NCI-H1417 treated with DMSO at 0.1 percent for 48 hours (cell line): Measurements from ENCODE around the gene PLD6.
"Not testable (repeated sequence)": the region's sequence is repeated elsewhere in the genome, so short reads cannot be mapped to it uniquely, and the experiment has no call there.

Experiments used
- DNase-seq: peaks from one replicate; lab custom pipeline; 2025; lab: John Stamatoyannopoulos, UW

The PLD6 gene

DNA sequence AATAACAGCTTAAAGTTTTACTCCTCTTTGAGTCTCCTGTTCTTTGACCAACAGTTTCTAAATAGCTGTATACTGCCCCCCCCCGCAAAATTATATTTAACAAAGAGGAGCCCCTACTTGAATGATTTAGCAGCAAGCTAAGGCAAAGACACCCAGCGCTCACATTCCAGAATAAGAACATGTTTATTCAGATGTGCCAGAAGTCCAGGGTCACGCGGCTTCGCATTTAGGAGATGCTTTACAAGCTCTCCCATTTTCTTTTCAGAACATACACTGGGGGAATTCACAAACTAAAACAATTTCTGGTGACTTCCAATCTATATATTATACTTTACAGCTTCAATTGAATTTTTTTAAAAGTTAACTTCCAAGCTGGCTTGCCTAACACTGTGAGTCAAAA, 5.3 kb downstream of the PLD6 start:
- DNase-seq, result no peak

DNA sequence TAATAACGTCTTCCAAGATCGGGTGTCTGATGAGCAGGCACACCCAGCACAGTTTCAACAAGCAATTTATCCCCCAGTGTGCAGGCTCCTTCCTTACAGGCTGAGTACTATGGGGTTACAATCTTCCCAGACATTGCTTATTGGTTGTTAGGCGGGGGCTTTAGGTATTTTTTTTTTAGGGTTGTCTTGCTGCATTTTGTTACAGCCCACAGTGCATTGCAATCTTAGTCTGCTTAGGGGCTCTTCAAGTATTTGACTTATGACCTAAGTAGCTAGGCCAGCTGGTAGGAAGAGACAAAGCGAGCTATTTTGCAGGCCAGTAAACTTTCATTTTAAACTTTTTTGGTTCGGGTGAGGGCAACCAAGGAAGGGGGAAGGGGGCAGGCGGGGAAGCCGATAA, 5.8 kb downstream of the PLD6 start:
- DNase-seq, result no peak

DNA sequence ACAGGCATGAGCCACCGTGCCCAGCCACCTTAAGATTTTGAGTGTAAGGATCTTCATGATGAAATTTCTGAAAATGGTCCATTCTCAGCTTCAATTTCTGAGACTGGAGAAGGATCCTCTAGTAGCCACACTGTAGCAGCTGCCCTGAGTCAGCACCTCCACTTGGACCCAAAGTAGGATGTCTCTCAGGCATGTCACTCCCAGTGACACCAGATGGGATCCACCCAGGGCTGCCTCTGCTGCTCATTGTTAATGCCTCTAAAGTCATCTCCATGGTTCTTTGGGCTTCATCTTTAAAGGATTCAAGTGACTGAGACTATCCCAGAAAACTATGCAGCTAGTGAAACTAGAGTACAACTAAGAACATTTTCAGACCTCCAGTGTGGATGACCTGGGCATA, 7.9 kb downstream of the PLD6 start:
- no peak for DNase-seq

DNA sequence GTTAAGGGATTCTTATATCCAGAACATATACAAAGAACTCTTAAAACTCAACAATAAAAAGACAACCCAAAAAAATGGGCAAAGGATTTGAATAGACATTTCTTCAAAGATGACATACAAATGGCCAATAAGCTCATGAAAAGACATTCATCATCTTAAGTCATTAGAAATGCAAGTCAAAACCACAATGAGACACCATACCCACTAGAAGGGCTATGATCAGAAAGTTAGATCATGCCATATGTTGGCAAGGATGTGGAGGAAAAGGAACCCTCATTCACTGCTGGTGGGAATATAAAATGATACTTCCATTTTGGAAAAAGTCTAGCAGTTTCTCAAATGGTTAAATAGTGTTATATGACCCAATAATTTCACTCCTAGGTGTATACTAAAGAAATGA, 9.4 kb downstream of the PLD6 start:
- DNase-seq, result no peak

DNA sequence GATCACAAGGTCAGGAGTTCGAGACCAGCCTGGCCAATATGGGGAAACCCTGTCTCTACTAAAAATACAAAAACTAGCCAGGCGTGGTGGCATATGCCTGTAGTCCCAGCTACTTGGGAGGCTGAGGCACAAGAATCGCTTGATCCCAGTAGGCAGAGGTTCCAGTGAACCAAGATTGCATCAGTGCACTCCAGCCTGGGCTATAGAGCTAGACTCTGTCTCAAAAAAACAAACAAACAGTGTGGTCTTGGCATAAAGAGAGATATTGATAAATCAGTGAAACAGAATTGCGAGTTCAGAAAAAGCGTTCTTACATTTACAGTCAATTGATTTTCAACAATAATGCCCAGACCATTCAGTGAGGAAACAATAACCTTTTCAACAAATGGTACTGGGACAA, 10.7 kb downstream of the PLD6 start:
- DNase-seq, result not testable (repeated sequence)

DNA sequence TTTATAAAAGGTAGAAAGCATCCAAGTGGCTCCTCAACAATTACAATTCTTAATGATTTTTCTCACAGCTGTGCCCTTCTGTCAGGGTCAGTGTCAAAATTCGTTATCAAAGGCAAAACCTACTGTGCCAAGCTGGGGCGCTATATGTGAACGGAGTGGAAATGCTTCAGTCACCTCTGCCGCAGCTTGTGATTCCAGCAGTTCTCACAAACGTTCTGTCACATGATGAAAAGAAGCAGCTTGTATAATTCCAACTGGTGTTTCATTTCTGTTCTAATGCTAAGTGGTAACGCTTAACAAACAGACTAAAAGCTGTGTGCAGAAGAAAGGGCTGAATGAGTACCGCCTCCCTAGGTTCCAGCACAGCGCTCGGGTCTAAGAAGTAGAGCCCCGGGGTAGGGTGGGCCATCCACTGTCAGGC, 14.2 kb downstream of the PLD6 start:
- DNase-seq, result no peak

DNA sequence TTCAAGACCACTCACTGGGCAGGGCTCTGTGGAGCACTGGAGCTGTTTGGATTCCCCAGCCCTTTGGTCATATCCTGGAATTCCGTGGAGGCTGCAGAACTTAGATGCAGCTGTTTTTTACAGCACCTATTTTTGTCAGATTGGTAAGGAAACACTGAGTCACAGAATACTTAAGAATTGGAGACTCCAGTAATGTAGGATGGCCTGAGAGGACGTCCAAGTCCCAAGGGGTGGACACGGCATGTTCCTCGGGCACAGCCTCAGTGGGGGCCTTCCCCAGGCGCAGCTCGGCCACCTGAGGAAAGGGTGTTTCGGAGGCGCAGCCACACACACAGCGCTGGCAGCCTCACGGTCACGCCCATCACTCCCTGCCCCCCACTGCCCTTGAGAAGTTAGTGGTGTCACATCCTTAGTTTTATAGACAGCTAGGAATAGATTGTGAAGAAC, 14.8 kb downstream of the PLD6 start:
- DNase-seq, result no peak

DNA sequence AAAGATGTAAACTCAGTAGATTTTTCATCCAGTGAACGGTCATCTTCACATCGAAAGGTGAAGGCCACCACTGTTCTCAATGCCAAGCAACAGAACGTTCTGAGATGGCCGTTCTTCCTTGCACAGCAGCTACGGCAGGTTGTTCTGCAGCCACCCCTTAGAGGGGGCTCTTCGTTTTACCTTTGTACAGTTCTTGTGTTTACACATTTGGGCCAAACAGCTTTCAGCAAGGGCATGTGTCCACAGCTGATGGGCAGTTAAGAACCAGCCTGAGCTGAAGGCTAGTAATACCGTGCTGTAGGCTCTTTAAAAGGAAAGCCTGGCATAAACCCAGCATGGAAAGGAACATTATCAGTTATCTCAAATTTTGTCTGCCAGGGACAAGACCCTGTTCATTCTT, 15.9 kb downstream of the PLD6 start:
- DNase-seq, result no peak

DNA sequence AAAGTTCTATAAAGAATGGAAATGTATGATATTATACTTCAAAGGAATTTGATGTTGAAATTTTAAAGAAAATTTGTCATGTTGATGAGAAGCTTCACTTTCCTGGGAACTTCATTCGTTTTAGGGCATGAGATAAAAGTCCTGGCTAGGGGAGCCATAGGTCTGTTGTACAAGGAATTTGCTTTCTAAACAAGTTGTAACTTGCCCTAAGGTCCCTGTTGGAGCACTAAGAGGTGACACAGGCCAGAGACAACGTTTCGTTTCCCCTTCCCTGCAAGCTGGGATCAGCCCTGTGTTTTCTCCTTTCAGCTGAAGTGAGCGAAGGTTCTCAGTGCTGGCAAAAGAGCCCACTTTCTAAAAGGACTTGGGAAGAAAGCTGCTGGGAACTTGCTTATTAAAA, 16.6 kb downstream of the PLD6 start:
- no peak for DNase-seq

DNA sequence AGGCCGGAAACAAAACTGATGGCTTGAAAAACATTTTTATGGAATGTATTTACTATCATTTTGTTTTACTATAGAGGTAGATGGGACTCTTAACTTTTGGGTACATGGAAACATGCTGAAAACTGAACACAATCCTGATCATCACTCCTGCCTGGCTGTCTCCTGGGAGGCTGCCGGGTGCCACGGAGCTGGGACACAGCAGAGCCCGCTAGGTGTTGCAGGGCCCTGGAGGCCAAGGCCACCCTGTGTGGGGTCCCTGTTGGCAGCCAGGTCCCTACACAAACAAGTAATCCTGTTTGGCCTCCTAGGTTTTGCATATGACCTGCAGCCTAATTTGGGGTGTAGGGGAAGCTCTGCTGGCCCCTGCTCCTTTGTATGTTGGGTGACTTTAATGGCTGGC, 17.5 kb downstream of the PLD6 start:
- DNase-seq, result no peak

DNA sequence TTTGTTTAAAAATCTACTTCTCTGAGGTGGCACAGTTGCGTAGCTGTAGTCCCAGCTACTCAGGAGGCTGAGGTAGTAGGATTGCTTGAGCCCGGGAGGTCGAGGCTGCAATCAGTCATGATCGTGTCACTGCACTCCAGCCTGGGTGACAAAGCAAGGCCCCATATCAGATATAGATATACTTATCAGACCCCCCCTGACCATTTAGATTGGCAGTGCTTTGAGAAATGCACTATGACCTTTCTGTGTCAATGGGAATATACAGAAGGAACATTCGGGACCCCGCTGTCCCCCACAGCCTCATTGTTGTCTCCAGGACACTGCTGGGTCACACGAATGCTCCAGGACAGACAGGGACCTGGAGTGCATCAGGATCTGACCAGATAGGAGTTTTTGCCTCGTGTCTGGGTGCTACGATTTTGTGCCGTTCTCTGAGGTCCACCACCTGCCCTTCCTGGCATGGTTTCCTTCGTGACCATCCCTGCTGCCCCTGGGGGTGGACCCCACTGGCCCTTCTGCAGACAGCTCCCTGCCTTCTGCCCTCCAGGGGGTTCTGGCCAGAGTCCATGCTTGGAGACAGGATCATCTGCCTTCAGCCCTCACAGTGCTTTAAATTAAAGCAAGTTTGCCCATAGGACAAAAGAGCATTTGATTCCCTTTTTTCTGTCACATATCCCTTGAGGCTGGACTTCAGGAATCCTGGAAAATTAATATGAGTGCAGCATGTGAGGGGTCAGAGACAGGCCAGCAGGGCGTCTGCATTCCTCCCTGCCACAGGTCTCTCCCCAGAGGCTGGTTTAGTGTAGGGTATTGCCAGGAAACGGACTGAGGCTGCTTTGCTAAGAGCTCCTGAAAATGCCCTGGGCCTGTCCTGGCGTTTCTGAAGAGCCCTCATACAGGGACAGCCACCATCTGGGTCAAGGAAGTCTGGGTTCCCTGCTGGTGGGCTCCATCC, 19.3 kb downstream of the PLD6 start:
- no peak for DNase-seq

DNA sequence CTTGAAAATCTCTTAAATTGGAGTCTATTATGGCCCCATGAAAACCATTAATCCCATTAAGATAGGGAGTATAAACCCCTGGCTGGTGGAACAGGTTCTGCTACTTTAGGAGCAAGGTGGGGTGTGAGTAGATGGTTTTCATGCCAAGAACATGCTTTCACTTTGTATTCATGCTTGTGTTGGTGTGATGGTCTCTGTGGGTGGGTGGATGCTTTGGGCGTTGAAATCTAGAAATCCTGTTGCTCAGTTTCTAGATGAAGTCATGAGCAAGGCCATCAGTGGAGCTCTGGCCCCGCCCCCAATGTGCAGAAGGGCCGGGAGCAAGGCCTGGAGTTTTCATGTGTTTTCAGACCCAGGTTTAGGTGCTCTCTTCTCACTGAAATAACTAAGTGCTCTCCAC, 20.1 kb downstream of the PLD6 start:
- no peak for DNase-seq

DNA sequence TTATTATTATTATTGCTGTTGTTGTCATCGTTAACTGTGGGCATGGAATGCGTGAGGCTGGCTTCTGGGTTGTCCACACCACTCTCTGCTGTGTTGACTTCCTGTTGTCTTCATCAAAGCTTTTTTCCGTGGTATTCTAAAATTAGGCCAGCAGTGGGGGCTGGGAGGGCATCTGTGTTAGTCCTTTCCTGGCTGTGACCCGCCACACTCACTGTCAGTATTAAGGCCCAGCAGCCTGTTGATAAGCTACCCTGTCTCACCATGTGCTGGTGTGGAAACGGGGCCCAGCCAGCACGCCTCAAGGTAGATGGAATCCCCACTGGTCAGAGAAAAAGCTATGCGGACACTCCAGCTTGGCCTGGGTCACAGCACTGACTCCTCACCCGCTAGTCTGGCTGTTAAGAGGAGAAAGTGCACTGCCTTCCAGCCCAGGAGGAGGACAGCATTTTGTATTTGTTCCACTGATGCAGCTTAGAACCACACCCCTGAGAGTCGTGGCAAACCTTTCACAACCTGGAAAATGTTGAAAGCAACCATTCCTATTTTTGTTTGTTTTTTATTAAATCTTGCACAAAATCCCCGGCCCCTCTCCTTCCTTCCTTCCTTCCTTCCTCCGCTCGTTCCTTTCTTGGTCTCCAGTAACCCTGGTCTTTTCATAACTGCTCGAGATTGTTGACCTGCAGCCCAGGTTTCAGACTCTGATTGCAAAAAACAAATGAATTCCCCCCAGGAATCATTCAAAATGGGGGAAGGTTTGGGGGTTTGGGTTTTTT, 21.0 kb downstream of the PLD6 start:
- DNase-seq, result not testable (repeated sequence)

DNA sequence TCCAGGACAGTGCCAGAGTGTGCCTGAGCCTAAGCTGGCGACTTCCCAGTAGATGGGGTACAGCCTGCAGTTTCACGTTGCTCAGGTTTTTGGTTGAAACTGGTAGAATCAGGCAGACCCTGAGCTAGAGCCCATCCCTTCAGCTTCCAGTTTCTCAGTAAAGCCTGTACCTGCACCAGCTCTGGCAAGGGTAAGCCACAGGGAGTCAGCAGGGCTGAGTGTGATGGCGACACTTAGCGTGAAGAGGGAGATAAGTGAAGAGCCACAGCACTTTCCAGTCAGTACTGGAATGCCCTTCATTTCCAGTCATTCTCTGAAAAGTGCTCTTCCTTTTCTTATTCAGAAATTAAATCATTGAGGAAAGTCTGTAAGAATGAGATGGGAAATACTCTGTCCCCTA, 22.4 kb downstream of the PLD6 start:
- DNase-seq, result no peak

DNA sequence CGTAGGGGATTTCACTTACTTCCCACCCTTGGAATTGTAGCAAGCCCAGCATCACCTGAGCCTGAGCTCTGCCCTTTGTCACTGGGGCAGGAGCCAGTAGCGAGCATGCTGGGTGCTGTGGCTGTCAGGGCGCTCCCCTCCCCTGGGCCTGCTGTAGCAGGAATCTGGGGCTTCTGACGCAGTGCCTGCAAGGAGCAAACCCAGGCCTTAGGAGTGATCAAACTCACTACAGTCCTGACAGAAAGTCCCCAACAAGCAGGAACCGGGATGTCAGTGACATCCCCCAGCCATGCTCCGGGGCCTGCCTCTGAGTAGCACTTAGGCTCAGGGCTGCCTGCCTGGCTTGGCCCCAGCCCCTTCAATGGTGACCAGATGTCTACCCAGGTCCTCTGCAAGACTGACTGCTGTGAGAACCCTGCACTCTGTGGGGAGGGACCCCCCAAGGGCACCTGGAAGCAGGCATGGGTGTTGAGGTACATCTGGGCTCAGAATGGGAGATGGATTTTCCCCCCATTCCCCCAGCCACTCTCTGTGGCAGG, 23.5 kb downstream of the PLD6 start:
- no peak for DNase-seq

DNA sequence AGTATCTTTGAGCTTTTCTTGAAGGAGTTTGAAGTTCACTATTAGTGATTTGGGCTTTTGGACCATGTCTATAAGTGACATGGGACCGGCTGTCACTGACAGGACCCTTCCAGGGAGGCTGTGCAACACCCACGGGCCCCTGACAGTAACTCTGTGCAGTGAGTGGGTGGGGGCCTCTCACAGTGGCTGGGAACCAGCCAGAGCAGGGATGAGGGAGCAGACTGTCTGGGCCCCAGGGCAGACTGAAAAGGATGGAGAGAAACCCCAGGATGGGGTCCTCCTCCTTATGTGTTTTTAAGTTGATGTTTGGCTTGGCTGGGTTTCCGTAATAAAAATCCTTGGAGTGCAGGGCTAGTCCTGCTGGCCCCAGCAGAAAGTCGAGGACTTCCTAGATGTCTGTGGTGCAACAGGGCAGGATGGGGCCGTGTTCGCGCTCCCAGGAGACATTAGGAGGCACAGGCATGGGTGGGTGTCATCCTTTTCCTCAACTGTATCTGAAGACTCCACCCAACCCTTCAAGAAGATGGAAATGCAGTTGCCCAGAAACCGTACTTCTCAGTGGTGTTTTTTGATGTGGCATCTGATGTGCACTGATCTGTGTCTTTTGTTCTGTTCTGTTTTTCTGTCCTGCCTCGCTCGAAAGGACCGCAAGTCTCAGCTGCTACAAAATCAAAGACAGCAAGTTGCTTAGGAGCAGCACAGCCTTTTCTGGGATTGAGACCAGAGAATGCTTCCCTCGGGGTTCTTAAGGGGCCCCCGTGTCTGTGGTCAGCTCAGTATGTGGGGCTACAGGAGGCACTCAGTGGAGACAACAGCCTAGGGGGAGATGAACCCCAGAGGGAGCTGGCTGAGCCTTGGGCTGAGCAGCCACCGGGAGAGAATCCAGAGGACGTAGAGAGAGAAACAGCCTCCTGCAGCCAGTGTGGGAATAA, 24.2 kb downstream of the PLD6 start:
- DNase-seq, result no peak

DNA sequence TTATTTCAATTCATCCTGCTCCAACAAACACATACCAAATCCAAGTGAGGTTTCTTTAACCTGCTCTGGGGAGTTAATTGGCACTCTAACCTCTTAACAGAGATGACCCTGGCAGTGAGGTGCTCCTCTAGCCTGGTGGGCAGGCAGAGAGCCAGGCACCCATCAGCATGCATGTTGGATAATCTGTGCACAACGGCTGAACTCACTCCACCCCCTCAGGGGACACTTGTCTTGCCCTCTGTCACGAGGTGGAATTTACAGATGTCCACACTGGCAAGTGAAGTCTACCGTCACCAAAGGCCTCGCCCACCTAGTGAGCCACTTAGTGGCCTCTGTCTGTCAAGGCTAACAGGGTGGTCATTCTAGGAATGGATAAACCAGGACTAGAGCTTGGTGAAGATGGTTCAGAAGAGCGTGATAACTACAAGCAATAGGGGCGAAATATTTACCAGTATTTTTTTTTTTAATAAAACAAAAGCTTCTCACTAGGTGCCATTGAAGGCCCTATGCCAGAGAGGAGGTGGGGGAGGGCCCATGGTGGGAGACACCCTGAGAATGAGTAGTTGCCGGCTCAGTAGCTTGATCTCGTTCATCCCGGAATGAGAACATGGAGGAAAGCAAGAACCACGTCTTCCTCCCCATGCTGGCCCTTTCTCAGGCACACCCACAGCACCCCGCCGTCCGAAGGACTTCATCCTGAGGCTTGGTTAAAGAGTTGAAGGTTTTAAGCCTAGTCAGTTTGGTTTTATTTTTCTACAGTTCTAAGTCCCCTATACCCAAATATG, 25.2 kb downstream of the PLD6 start:
- DNase-seq, result no peak

DNA sequence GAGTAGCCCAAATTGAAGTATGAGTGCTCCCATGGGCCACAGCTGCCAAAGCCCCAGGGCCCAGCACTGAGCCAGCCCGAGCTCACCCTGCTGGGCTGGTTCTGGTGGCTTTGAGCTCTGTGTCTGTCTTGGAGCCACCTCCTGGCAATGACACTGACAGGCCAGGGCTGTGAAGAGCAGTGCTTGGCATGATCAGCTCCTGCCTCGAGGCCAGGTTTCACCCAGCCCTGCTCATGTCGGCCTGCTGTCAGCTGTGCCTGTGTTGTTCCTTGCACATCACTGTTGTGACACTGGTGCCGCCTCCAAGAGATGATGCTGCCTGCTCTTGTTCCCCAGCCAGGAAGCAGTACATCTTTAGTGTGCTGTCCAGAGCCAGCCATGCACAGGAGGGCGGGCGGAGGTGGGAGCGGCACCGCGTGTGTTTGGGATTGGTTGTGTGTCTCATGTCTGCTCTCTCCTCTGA, 26.0 kb downstream of the PLD6 start:
- DNase-seq, result no peak

DNA sequence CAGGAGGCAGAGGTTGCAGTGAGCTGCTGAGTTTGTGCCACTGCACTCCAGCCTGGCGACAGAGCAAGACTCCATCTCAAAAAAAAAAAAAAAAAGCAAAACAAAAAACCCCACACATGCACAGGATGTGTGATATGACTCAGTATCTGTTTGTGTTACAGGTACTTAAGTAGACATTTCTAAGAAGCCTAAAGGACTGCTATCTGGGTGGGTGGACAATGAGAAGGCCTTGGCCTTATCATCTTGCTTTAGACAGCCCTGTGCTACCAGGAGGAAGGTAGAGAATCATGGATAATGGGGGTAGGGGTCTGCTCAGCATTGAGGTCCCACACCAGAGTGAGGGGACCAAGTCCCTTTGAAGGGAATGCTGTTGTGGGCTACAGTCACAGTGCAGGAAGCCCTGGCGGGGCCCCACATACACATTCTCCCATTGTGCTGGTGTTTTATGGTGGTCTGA, 26.7 kb downstream of the PLD6 start:
- no peak for DNase-seq

DNA sequence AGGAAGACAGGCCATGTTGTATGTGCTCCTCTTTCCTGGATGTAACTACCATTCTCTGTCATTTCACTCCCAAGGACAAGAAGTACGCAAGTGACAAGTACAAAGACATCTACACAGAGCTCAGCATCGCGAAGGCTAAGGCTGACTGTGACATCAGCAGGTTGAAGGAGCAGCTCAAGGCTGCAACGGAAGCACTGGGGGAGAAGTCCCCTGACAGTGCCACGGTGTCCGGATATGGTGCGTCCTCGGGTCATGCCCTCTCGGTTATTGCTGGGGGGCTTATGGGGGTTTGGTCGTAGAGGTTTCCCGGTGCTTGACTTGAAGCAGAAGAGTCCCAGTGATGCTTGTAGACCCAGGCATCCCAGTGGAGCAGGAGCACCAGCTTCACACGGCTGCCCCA, 29.0 kb downstream of the PLD6 start:
- no peak for DNase-seq

DNA sequence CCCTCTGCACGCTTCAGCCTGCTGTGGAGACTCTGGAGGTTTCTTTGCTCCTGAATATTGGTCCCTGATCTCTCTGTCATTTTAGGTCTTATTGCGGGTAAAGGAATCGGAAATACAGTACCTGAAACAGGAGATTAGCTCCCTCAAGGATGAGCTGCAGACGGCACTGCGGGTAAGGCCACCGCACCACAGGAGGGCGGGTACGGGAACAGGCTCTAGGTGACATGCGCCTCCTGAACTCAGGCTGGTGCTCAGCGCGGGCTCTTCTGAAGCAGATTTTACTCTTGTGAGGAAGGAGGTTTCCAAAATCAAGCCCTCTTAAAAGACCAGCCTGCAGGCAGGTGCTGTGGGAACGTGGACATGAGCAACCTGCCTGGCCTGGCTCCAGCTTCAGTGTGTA, 29.8 kb downstream of the PLD6 start:
- no peak for DNase-seq
